Fibroblast of skin of right quadriceps (primary cell): ENCODE measurements around the gene ZYG11B.
"Not testable (repeated sequence)": the region's sequence is repeated elsewhere in the genome, so short reads cannot be mapped to it uniquely, and the experiment has no call there.

Experiments
- DNase-seq: peaks from one replicate; pipeline ENCODE4 v3.0.0-alpha.2; 2013

The ZYG11B gene

DNA sequence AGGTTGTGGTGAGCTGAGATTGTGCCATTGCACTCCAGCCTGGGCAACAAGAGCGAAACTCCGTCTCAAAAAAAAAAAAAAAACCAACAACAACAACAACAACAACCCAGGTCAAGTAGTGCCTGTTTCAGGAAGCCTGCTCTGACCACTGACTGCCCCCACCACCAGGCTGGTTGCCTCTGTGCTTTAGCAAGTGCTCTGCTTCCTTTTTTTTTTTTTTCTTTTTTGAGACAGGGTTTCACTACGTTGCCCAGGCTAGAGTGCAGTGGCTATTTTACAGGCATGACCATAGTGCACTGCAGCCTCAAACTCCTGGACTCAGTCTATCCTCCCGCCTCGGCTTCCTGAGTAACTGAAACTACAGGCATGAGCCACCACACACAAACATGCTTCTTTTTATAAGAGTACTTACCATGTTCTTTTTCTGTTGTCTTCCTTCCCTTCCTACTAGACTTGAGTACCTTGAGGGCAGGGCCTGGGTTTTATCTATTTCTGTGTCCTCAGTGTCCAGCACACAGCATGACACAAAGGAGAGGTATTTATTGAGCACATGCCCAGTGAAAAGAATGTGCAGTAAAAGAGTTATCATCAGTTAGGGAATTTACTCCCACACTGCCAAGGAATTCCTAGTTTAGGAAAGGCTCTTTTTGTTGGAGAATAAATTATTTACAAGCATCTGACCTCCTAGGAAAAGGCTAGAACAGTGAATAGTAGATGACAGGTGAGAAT, 18.2 kb upstream of the ZYG11B start:
- DNase-seq, result peak; percentile 78

DNA sequence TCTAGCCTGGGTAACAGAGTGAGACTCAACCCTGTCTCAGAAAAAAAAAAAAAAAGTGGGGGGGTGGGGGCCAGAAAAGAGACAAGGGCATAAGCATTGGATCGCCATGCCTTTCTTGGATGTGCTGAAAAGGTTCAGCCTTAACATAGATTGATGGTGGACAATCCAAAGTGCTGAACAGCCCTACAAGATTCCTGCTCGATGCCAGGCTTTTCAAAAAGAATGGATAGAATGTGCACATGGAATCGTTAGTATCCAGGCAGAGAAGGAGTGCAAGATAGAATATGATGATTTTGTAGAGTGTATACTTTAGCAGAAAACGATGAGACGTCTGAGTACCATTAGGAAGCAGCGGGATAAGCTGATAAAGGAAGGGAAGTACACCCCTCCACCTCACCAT, 17.2 kb upstream of the ZYG11B start:
- no peak for DNase-seq

GRCh38 chr1:52713590-52713989, 12.7 kb upstream of the ZYG11B start:
- DNase-seq, result no peak

GRCh38 chr1:52715296-52715695, 11.0 kb upstream of the ZYG11B start:
- DNase-seq, result not testable (repeated sequence)

- no peak for DNase-seq
Measured at GRCh38 chr1:52723260-52723659, 3.0 kb upstream of the ZYG11B start.

- DNase-seq, result no peak
Measured at GRCh38 chr1:52725903-52726264, 369 bp upstream of the ZYG11B start.

- peak; percentile 7 for DNase-seq
Measured at GRCh38 chr1:52727114-52727586, 897 bp downstream of the ZYG11B start.

- DNase-seq, result no peak
Measured at GRCh38 chr1:52727956-52728656, 1.9 kb downstream of the ZYG11B start.

GRCh38 chr1:52733368-52733767, 7.1 kb downstream of the ZYG11B start:
- DNase-seq, result no peak

GRCh38 chr1:52735371-52735770, 9.1 kb downstream of the ZYG11B start:
- DNase-seq, result not testable (repeated sequence)

- no peak for DNase-seq
Measured at GRCh38 chr1:52738148-52738547, 11.9 kb downstream of the ZYG11B start.

DNA sequence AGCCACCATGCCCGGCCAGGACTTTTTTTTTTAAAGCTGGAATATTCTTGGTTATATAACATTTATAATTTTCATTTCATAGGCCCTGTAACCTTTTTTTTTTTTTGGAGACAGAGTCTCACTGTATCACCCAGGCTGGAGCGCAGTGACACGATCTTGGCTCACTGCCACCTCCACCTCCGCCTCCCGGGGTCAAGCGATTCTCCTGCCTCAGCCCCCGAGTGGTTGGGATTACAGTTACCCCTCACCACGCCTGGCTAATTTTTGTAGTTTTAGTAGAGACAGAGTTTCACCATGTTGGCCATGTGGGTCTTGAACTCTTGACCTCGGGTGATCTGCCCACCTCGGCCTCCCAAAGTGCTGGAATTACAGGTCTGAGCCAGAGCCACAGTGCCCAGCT, 12.6 kb downstream of the ZYG11B start:
- DNase-seq, result no peak

GRCh38 chr1:52739699-52740467, 13.6 kb downstream of the ZYG11B start:
- DNase-seq, result no peak

DNA sequence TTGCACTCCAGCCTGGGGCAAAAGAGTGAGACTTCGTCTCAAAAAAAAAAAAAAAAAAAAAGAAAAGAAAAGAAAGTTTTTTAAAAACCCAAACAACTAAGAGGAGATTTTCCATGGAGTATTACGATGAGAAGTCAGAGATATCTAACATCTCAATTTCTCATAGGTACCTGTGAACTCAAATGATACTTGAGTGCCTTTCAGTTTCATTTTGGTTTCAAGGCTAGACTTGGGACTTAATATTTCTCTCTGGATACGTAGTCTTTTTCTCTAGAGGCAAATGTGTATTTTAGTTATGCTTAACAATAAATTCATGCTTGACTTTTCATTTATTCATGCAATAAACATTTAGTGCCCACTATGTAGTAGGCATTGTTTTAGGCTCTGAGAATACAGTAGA, 15.0 kb downstream of the ZYG11B start:
- no peak for DNase-seq

DNA sequence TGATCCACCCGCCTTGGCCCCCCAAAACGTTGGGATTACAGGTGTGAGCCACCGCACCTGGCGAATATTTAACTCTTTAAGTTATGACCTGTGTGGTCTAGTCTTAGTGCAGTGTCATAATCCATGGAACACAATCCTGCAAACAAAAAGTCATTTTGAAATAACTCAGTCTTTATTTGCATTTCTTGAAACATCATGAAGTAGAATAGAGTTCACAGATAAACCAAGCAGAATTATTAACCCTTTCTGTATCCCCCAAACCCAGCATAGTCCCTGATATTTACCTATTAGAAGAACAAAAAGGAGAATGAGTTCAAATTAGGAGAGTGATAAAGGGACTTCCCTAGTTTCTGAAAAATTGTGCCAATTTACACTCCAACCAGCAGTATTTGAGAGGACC, 19.9 kb downstream of the ZYG11B start:
- DNase-seq, result no peak

DNA sequence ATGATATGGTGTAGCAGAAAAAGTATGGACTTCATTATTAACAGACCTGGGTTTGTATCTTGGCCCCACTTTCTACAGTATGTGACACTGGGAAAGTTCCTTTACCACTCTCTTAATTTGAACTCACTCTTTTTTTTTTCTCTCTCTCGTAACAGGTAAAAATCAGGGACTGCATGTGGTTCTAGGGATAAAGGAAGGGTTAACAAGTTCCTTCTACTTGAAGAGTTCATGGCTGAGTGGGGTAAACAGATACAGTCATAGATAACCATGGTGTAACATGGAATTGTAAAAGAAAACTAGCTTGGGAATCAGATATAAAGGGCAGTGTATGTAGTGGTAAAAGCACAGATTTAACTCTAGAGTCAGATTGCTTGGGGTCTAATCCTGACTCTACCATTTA, 21.2 kb downstream of the ZYG11B start:
- no peak for DNase-seq

DNA sequence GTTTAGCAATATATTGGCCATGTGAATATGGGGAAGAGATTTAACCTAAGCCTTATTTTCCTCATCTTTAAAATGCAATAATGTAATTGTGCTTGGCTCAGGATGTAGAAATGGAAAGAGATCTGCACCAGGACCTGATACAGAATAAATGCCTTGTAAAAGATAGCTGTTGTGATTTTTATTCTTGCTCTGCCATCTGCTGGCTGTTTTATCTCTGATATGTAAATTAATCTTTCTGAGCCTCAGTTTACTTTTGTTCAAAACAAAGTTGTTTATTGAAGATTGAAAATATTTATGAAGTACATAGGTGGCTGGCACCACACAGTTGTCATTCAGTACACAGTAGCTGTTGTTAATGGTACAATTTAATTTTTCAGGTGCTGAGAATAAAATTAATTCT, 21.9 kb downstream of the ZYG11B start:
- no peak for DNase-seq

- not testable (repeated sequence) for DNase-seq
Measured at GRCh38 chr1:52749496-52749895, 23.2 kb downstream of the ZYG11B start.

GRCh38 chr1:52750139-52750538, 23.9 kb downstream of the ZYG11B start:
- DNase-seq, result not testable (repeated sequence)

DNA sequence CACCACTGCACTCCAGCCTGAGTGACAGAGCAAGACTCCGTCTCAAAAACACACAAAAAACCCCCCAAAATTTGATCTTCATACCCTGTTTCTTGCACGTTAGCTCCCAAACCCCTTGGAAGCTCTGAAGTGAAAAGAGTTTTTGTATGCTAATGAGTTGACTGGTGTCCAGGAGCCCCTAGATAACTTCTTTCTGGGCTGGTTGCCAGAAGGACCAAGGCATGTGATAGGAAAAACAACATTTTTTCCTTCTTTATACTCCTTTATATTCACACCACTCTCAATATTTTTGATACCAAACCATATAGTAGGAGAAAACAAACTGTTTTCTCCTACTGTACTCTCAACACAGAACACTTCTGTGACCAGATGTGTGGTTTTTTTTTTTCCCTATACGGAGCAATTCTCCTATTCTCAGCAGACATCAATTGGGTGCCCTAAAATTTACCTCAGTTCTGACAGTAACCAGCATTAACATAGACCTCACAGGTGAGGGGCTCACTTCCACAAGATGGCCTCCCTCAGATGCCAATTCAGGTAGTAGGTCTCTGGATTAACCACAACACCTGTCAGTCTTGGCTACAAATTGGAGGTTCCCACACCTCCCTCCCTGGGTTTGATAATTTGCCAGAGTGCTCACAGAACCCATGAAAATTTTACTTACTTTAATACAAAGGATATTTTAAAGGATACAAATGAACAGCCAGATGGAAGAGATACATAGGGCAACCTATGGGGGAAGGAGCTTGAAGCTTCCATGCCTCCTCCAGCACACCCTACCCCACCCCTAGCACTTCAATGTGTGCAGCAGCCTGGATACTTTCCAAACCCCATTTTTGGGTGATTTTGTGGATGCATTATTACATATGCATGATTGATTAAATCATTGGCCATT, 25.6 kb downstream of the ZYG11B start:
- DNase-seq, result peak; percentile 51

- no peak for DNase-seq
Measured at GRCh38 chr1:52752484-52752826, 26.2 kb downstream of the ZYG11B start.

DNA sequence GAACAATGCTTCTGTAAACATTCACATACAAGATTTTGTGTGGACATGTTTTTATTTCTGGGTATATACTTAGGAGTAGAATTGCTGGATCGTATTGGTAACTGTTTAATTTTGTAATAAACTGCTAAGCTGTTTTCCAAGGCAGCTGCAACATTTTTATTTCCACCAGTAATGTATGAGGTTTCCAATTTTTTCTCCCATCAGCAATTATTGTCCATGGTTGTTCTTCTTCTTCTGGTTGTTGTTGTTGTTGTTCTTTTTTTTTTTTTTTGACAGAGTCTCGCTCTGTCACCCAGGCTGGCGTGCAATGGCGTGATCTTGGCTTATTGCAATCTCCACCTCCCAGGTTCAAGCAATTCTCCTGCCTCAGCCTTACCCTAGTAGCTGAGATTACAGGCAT, 26.9 kb downstream of the ZYG11B start:
- no peak for DNase-seq

GRCh38 chr1:52756020-52756419, 29.8 kb downstream of the ZYG11B start:
- no peak for DNase-seq
